CD4-positive, CD25-positive, alpha-beta regulatory T cell (primary cell): Measurements from ENCODE around the gene UTF1. TPM values are rescaled to one million over a fixed set of nuclear protein-coding genes. Genes with fewer than 3 reads are reported as not detected.
A peak's percentile ranks its signal among the peaks of the same experiment; 100 is the strongest.

Experiments
- ATAC-seq, 2 donors: fragments of 150-1000 bp; cut with Tn5 transposase; one replicate each; pipeline ENCODE4 v1.10.0; 2021; ENCODE audit warnings: low read depth in 2 of 2, moderate number of reproducible peaks in 2 of 2, moderate library complexity in 1 of 2
- DNase-seq, 3 donors: peaks; one replicate each; pipeline versions ENCODE4 v3.0.0 to v3.0.0-alpha.2; 2012 to 2022; ENCODE audit warnings: mixed read lengths in 1 of 3
- H3K27ac ChIP-seq: one replicate; pipeline ENCODE4 v1.7.0; 2013; ENCODE audit warnings: mild to moderate bottlenecking, low read length; ENCODE audit not compliant: insufficient read depth, poor library complexity, severe bottlenecking
- H3K27me3 ChIP-seq: one replicate; pipeline ENCODE4 v1.7.0; 2013; ENCODE audit warnings: low read length; ENCODE audit not compliant: control insufficient read depth, insufficient read depth
- H3K36me3 ChIP-seq: one replicate; pipeline ENCODE4 v1.7.0; 2013; ENCODE audit warnings: mild to moderate bottlenecking, low read length, moderate library complexity; ENCODE audit not compliant: control insufficient read depth, insufficient read depth
- H3K4me1 ChIP-seq: 2 replicates; pipeline ENCODE4 v1.7.0; 2013; ENCODE audit warnings: mild to moderate bottlenecking, low read length; ENCODE audit not compliant: insufficient read depth, control insufficient read depth, poor library complexity, severe bottlenecking
- H3K4me3 ChIP-seq: one replicate; pipeline ENCODE4 v1.7.0; 2013; ENCODE audit warnings: low read depth, mild to moderate bottlenecking, low read length, moderate library complexity
- H3K9me3 ChIP-seq, 2 experiments: 1 replicate in 1 of 2; 2 replicates in 1 of 2; pipeline ENCODE4 v1.7.0; 2013; ENCODE audit warnings: low read length in 2 of 2, mild to moderate bottlenecking in 1 of 2, moderate library complexity in 1 of 2; ENCODE audit not compliant: control insufficient read depth in 2 of 2
- H3K27ac Mint-ChIP-seq, 3 donors: one replicate each; pipeline ENCODE4 v1.8.0; 2020 to 2022; ENCODE audit warnings: mild to moderate bottlenecking in 3 of 3, mixed read lengths in 3 of 3, moderate library complexity in 2 of 3
- H3K27me3 Mint-ChIP-seq: one replicate; pipeline ENCODE4 v1.8.0; 2022; ENCODE audit warnings: mild to moderate bottlenecking, mixed read lengths
- H3K36me3 Mint-ChIP-seq: one replicate; pipeline ENCODE4 v1.8.0; 2020; ENCODE audit warnings: mixed read lengths
- H3K4me1 Mint-ChIP-seq, 4 donors: one replicate each; pipeline ENCODE4 v1.8.0; 2020 to 2022; ENCODE audit warnings: mixed read lengths in 4 of 4, mild to moderate bottlenecking in 1 of 4
- H3K4me3 Mint-ChIP-seq, 4 donors: one replicate each; pipeline ENCODE4 v1.8.0; 2020 to 2022; ENCODE audit warnings: mild to moderate bottlenecking in 4 of 4, mixed read lengths in 4 of 4, moderate library complexity in 3 of 4
- H3K9me3 Mint-ChIP-seq, 7 donors: one replicate each; pipeline ENCODE4 v1.8.0; 2020 to 2022; ENCODE audit warnings: mixed read lengths in 7 of 7, mild to moderate bottlenecking in 3 of 7, moderate library complexity in 2 of 7
- polyA plus RNA-seq, 4 donors: library from polyadenylated mRNA; unstranded; fragments of 300-500 nt; fragmentation: Illumina TruSeq; gene quantifications; one replicate each; pipeline ENCODE4 v1.2.3, GENCODE V29; 2021
- total RNA-seq: library from RNA; stranded (reverse); gene quantifications from one replicate; pipeline ENCODE4 v1.2.3, GENCODE V29; 2022

The UTF1 gene
- total and polyA plus RNA-seq, 5 donors from 2014 or later = not detected

DNA sequence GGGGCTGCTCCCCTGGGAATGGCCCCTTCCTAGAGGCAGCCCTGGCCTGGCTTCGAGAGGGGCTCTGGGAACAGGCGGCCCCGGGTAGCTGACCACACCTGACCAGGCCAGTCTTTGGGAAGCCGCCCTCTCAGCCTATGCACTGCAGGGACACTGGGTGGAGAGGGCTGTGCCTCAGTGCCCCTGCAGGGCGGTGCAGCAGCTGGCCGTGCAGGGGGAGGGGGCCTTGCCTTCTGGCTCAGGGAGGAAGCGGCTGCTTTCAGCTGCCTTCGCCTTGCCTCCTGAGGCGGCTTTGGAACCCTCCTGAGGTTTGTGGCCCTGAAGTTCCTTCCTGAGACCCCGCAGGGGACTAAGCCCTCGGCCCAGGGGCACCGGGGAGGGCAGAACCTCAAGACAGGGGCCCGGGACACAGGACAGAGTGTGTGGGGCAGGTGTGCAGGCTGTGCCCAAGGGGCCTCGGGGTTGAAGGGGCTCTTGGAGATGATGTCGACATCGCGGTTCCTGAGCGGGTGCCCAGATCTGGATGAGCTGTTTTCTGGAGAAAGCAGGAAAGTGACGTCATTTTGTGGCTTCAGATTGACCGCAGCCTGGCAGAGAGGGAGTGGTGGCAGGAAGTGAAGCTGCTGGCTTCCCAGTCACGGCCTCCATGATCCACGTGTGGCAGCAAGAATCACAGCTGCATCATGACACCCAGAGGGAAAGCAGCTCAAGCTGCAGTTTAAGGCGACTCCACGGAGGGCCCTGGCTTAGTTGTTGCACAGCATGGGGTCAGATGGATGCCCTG is 29.0 kb downstream of the UTF1 start:
- DNase-seq = peak; percentile 47 to 84 (median 74)
- Histone ChIP-seq H3K27me3 (no peaks in the 10 kb centered on the region), H3K27ac (peak overlapping the region; percentile 75), H3K4me1 (peaks cover 65% of the 10 kb centered on the region), H3K9me3 (no peaks in the 10 kb centered on the region), H3K4me3 (peak overlapping the region; percentile 26), H3K36me3 (no peaks in the 10 kb centered on the region)
- ATAC-seq = peak; percentile 53 to 57
- Mint-ChIP-seq H3K27ac (peak overlapping the region; percentile 95 to 99 (median 96)), H3K9me3 (no peaks in the 10 kb centered on the region), H3K4me1 (peaks cover 0 to 63% (median 17%) of the 10 kb centered on the region in 4 donors), H3K4me3 (peak overlapping the region; percentile 83 to 92 (median 86)), H3K27me3 (no peaks in the 10 kb centered on the region), H3K36me3 (no peaks in the 10 kb centered on the region)

DNA sequence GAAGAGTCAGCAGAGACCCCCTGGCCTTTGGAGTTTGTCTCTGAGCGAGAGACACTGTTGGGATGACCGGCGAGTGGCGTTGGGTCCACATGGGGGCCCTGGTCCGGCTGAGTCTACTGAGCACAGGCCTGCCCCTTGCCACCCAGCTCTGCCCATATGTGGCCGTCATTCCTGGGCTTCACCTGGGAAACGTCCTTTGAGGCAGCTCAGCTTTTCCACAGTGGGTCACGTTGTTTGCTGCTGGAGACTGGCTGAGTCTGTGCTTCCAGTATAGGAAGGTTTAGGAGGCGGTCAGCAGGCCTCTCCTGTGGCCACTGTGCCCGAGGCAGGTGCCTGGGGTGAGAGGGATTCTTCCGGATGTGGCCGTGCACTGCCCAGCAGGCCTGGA is 29.6 kb downstream of the UTF1 start:
- Mint-ChIP-seq H3K4me3 (peak overlapping the region; percentile 83 to 92 (median 86)), H3K36me3 (no peaks in the 10 kb centered on the region), H3K9me3 (no peaks in the 10 kb centered on the region), H3K27ac (peak overlapping the region; percentile 95 to 99 (median 96)), H3K27me3 (no peaks in the 10 kb centered on the region), H3K4me1 (peaks cover 0 to 68% (median 22%) of the 10 kb centered on the region in 4 donors)
- ATAC-seq (no peak), DNase-seq (no peak)
- Histone ChIP-seq H3K9me3 (no peaks in the 10 kb centered on the region), H3K4me1 (peaks cover 71% of the 10 kb centered on the region), H3K27me3 (no peaks in the 10 kb centered on the region), H3K4me3 (peak overlapping the region; percentile 26), H3K36me3 (no peaks in the 10 kb centered on the region), H3K27ac (peak overlapping the region; percentile 75)

DNA sequence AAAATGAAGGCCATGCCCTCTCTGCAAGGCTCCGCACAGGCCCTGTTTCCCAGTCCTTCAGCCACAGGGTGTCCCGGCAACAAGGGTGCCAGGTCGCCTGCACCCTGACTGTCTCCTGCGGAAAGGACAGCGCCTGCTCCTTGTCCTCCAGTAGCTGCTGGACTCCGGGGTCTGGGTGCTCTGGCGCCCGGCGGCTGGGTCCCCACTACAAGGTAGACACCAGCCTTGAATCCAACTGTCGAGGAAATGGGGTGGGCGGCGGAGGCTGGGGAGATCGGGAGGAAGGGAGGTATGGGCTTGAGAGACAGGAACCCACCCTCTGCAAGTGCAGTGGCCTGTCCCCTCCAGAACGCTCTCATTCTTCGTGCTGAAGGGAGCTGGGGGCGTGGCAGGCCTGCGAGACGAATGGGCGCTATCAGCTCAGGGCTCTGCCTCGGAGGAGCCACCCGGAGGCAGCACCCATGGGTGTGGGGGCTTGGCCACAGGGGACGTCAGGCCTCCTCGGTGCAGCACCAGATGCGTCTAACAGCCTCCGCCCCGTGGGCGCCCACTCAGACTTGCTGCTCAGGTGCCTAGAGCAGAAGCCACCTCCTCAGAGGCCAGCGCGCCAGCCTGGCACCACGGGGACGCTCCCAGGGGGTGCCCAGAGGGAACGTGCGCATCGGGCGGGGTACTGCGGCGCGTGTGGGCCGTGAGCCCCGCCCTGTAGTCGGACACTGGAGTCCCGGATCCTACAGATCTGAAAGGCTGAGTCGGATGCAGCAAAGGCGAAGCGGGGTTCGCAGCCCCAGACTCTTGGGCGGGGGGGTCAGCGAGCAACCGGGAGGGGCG is 31.1 kb downstream of the UTF1 start:
- Mint-ChIP-seq H3K27ac (peak overlapping the region; percentile 14 to 95 (median 71)), H3K27me3 (no peaks in the 10 kb centered on the region), H3K4me1 (peaks cover 0 to 78% (median 29%) of the 10 kb centered on the region in 4 donors), H3K36me3 (no peaks in the 10 kb centered on the region), H3K4me3 (peak overlapping the region; percentile 83 to 95 (median 85)), H3K9me3 (no peaks in the 10 kb centered on the region)
- no peaks in the 10 kb centered on the region for H3K9me3 ChIP-seq
- no peaks in the 10 kb centered on the region for H3K36me3 ChIP-seq
- ATAC-seq (peak; percentile 33 to 40), DNase-seq (peak; percentile 58 to 67 (median 65))
- H3K27me3 ChIP-seq = no peaks in the 10 kb centered on the region
- H3K27ac ChIP-seq = peak overlapping the region; percentile 90
- no peak overlapping the region for H3K4me3 ChIP-seq
- H3K4me1 ChIP-seq = peaks cover 80% of the 10 kb centered on the region

DNA sequence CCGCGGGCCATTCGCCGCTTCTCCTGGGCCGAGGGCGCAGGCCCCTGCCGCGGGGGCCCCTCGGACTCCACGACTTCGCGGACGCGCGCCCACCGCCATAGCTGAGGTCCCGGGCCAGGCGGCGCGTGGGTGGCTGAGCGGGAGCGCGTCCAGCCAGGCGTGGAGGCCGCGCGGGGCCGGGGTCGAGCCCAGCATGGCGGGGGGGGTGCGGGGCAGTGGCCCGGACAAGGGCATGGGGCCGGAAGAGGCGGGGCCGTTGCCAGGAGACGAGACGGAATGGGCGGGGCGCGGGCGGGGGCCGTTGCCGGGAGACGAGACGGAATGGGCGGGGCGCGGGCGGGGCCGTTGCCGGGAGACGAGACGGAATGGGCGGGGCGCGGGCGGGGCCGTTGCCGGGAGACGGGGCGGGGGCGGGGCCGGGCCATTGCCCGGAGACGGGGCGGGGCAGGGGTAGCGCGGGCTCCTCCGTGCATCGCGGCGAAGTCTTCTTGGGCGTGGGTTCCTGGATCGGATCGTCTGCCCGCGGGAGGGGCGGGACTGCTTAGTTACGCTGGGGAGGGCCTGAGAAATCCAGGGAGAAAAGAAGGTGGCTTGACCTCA is 31.8 kb downstream of the UTF1 start:
- Histone ChIP-seq H3K27ac (peak overlapping the region; percentile 90), H3K27me3 (no peaks in the 10 kb centered on the region), H3K9me3 (no peaks in the 10 kb centered on the region), H3K36me3 (no peaks in the 10 kb centered on the region), H3K4me1 (peaks cover 80% of the 10 kb centered on the region), H3K4me3 (peak overlapping the region; percentile 53)
- Mint-ChIP-seq H3K4me3 (peak overlapping the region; percentile 74 to 85 (median 82)), H3K27me3 (no peaks in the 10 kb centered on the region), H3K9me3 (no peaks in the 10 kb centered on the region), H3K27ac (peak overlapping the region; percentile 26 to 83 (median 32)), H3K4me1 (peaks cover 0 to 78% (median 29%) of the 10 kb centered on the region in 4 donors), H3K36me3 (no peaks in the 10 kb centered on the region)
- ATAC-seq (peak; percentile 45 to 52), DNase-seq (peak; percentile 76 to 81 (median 81))

DNA sequence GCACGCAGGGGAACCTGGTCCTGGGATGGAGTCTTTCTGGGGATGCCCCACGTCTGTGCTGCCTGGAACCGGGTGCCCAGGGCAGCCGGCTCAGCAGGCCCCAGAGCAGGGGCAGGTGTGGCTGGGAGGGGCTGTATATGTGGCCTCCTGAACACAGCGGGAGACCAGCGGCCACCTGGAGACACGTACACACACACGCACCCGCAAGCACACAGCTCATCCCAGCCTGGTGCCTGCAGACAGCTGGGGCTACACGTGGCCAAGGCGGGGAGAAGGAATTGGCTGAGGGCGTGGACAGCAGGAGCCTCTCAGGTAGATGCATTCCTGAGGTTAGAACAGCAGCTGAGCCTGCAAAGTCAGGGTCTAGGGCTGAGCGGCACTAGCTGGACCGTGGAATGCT is 32.7 kb downstream of the UTF1 start:
- H3K36me3 ChIP-seq = no peaks in the 10 kb centered on the region
- H3K36me3 Mint-ChIP-seq = no peaks in the 10 kb centered on the region
- DNase-seq (no peak), ATAC-seq (no peak)
- H3K4me3 Mint-ChIP-seq = peak overlapping the region in 3 of 4 donors; percentile 81 to 85 (median 82)
- peaks cover 72% of the 10 kb centered on the region for H3K4me1 ChIP-seq
- no peaks in the 10 kb centered on the region for H3K27me3 Mint-ChIP-seq
- H3K9me3 Mint-ChIP-seq = no peaks in the 10 kb centered on the region
- H3K4me3 ChIP-seq = no peak overlapping the region
- peaks cover 0 to 70% (median 29%) of the 10 kb centered on the region in 4 donors for H3K4me1 Mint-ChIP-seq
- no peaks in the 10 kb centered on the region for H3K27me3 ChIP-seq
- H3K27ac ChIP-seq = peak overlapping the region; percentile 80
- no peaks in the 10 kb centered on the region for H3K9me3 ChIP-seq
- H3K27ac Mint-ChIP-seq = peak overlapping the region in 2 of 3 donors; percentile 32 to 74

DNA sequence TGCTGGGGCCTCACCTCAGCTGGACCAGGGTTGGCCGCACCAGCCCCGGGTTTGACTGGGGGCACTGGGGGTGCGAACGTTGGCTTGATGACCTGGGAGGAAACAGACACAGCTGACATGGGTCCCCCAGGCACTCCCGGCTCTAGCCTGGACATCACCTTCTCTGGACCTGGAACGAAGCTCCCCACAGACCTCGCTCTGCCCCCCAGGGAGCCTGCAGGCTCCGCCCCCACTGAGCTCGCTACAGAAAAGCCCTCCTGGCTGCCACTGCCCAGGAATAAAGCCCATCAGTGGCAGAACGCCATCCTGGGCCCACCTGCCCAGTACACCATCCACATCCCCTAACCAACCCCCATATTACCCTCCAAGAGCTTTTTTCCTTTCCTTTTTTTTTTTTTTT is 33.7 kb downstream of the UTF1 start:
- peak overlapping the region; percentile 52 to 79 (median 74) for H3K27ac Mint-ChIP-seq

DNA sequence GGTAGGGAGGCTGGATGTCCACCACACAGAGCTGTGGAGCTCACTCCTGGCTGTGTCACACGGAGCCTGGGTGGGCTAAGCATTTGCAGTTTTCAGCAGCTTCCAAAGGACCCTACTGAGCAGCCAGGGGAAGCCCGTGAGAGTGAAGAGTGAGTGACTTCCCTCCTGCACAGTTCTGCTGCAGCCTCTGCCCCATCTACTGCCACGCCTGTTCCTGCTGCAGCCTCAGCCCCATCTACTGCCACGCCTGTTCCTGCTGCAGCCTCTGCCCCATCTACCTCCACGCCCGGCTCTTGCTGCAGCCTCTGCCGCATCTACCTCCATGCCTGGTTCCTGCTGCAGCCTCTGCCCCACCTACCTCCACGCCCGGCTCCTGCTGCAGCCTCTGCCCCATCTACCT is 34.4 kb downstream of the UTF1 start:
- ATAC-seq = peak; percentile 53 to 66
- Histone ChIP-seq H3K27ac (peak overlapping the region; percentile 53), H3K4me3 (peak overlapping the region; percentile 52), H3K36me3 (peaks cover 4% of the 10 kb centered on the region), H3K4me1 (peaks cover 54% of the 10 kb centered on the region), H3K27me3 (no peaks in the 10 kb centered on the region), H3K9me3 (no peaks in the 10 kb centered on the region)
- Mint-ChIP-seq H3K4me3 (peak overlapping the region; percentile 61 to 90 (median 74)), H3K36me3 (no peaks in the 10 kb centered on the region), H3K27me3 (no peaks in the 10 kb centered on the region), H3K4me1 (peaks cover 0 to 54% (median 24%) of the 10 kb centered on the region in 4 donors), H3K27ac (peak overlapping the region; percentile 54 to 79 (median 66)), H3K9me3 (no peaks in the 10 kb centered on the region)
- peak in 2 of 3 donors; percentile 57 to 87 for DNase-seq

More for the DNA sequence above, 33.7 kb downstream of the UTF1 start:
- peak overlapping the region; percentile 53 for H3K27ac ChIP-seq
- H3K36me3 ChIP-seq = no peaks in the 10 kb centered on the region
- H3K27me3 ChIP-seq = no peaks in the 10 kb centered on the region
- H3K9me3 Mint-ChIP-seq = no peaks in the 10 kb centered on the region
- H3K4me3 Mint-ChIP-seq = peak overlapping the region; percentile 61 to 90 (median 74)
- H3K9me3 ChIP-seq = no peaks in the 10 kb centered on the region
- H3K4me1 Mint-ChIP-seq = peaks cover 0 to 62% (median 29%) of the 10 kb centered on the region in 4 donors
- H3K36me3 Mint-ChIP-seq = no peaks in the 10 kb centered on the region
- peaks cover 62% of the 10 kb centered on the region for H3K4me1 ChIP-seq
- no peaks in the 10 kb centered on the region for H3K27me3 Mint-ChIP-seq
- ATAC-seq (no peak), DNase-seq (no peak)
- no peak overlapping the region for H3K4me3 ChIP-seq
